NCI-H1048 (cell line): Measurements from ENCODE around the gene KRI1.
"Not testable (repeated sequence)": the region's sequence is repeated elsewhere in the genome, so short reads cannot be mapped to it uniquely, and the experiment has no call there.

Source experiments
- DNase-seq: peaks from one replicate; lab custom pipeline; 2025; lab: John Stamatoyannopoulos, UW

The KRI1 gene

GRCh38 chr19:10550336-10550735 is 15.5 kb downstream of the KRI1 start:
- no peak for DNase-seq

- DNase-seq = no peak
These were observed 16.1 kb downstream of the KRI1 start for GRCh38 chr19:10549733-10550132.

- no peak for DNase-seq
These were observed 17.0 kb downstream of the KRI1 start for GRCh38 chr19:10548746-10549276.

GRCh38 chr19:10546817-10547216 is 19.0 kb downstream of the KRI1 start:
- DNase-seq = no peak

- no peak for DNase-seq
These were observed 21.0 kb downstream of the KRI1 start for GRCh38 chr19:10544753-10545251.

GRCh38 chr19:10544242-10544752 is 21.5 kb downstream of the KRI1 start:
- no peak for DNase-seq

GRCh38 chr19:10543420-10544241 is 22.2 kb downstream of the KRI1 start, which contains the start of gene ATG4D:
Gene ATG4D (plus strand): TSS chr19:10543904. CDS start chr19:10544091, 187 bp downstream.
- DNase-seq = peak; percentile 55

- no peak for DNase-seq
These were observed 22.8 kb downstream of the KRI1 start for GRCh38 chr19:10543059-10543419.

GRCh38 chr19:10539016-10539415 is 26.8 kb downstream of the KRI1 start:
- DNase-seq = not testable (repeated sequence)

GRCh38 chr19:10538204-10538983 is 27.4 kb downstream of the KRI1 start:
- no peak for DNase-seq

- DNase-seq = no peak
These were observed 28.1 kb downstream of the KRI1 start for GRCh38 chr19:10537668-10538067.

- DNase-seq = no peak
These were observed 30.2 kb downstream of the KRI1 start for GRCh38 chr19:10535613-10536012.

- no peak for DNase-seq
These were observed 32.0 kb downstream of the KRI1 start for GRCh38 chr19:10533646-10534386.

GRCh38 chr19:10532457-10532856 is 33.4 kb downstream of the KRI1 start:
- DNase-seq = no peak

- DNase-seq = not testable (repeated sequence)
These were observed 38.9 kb downstream of the KRI1 start for GRCh38 chr19:10526887-10527286.

GRCh38 chr19:10525636-10526035 is 40.2 kb downstream of the KRI1 start:
- DNase-seq = no peak

- no peak for DNase-seq
These were observed 42.6 kb downstream of the KRI1 start for GRCh38 chr19:10523135-10523636.

- DNase-seq = no peak
These were observed 44.2 kb downstream of the KRI1 start for GRCh38 chr19:10521461-10522171.

- DNase-seq = no peak
These were observed 45.0 kb downstream of the KRI1 start for GRCh38 chr19:10520652-10521318.

GRCh38 chr19:10519421-10519820 is 46.4 kb downstream of the KRI1 start:
- no peak for DNase-seq
